C4-2B (cell line): Measurements from ENCODE around the gene FRAS1.
"Not testable (repeated sequence)": the region's sequence is repeated elsewhere in the genome, so short reads cannot be mapped to it uniquely, and the experiment has no call there.

Experiments used
- H3K27ac ChIP-seq: fragments of 450-650 bp; 2 replicates; pipeline ENCODE4 v1.5.1; 2017
- ZFX ChIP-seq: fragments of 450-650 bp; IDR thresholded peaks from 2 replicates; pipeline ENCODE4 v1.6.1; 2017
- TF ChIP-seq, protein P1 (sequence below): fragments of 450-650 bp; conservative IDR thresholded peaks from 2 replicates; pipeline ENCODE4 v1.5.1; 2017; ENCODE audit warnings: mild to moderate bottlenecking

Gene FRAS1

GRCh38 chr4:78244705-78245485 lies 187.8 kb downstream of the FRAS1 start:
- TF ChIP-seq, protein P1, sequence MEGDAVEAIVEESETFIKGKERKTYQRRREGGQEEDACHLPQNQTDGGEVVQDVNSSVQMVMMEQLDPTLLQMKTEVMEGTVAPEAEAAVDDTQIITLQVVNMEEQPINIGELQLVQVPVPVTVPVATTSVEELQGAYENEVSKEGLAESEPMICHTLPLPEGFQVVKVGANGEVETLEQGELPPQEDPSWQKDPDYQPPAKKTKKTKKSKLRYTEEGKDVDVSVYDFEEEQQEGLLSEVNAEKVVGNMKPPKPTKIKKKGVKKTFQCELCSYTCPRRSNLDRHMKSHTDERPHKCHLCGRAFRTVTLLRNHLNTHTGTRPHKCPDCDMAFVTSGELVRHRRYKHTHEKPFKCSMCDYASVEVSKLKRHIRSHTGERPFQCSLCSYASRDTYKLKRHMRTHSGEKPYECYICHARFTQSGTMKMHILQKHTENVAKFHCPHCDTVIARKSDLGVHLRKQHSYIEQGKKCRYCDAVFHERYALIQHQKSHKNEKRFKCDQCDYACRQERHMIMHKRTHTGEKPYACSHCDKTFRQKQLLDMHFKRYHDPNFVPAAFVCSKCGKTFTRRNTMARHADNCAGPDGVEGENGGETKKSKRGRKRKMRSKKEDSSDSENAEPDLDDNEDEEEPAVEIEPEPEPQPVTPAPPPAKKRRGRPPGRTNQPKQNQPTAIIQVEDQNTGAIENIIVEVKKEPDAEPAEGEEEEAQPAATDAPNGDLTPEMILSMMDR, result no peak
- no peak for TF ChIP-seq ZFX
- no peak overlapping the region for H3K27ac ChIP-seq

DNA sequence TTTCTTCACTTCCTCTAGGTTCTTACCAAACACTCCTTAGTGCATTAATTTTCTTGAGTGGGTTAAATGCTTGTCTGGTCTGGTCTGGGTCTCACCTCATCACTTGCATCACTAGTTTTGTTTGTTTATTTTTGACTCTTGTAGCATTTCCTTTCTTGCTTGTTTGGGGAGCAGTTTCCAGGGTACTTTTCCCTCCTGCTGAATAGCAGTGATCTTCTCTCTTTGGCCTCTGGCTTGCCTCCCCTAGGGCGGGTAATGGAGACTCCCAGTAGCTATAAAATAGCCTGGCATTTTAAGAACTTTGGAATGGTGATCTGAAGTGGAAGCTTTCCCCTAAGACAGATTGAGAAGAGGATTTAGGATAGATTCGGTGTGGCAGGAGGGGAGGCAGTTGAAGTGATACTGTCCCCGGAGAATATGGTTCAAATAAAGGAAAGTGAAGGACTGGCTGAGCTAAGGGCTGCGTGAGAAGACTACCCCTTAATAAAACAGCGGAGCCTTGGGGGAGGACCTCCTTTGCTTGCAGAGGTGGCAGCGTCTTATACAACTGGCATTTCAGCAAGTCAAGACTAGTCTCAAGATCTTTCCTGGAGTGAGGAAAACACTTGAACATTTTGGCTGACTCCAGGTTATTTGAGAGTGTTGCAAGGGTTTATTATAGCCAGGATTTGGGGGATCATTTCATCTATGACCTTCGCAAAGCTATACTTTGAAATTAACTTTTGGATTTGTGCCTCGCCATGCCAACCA lies 190.6 kb downstream of the FRAS1 start:
- H3K27ac ChIP-seq, result no peak overlapping the region
- TF ChIP-seq, protein P1, result no peak
- TF ChIP-seq ZFX, result no peak

DNA sequence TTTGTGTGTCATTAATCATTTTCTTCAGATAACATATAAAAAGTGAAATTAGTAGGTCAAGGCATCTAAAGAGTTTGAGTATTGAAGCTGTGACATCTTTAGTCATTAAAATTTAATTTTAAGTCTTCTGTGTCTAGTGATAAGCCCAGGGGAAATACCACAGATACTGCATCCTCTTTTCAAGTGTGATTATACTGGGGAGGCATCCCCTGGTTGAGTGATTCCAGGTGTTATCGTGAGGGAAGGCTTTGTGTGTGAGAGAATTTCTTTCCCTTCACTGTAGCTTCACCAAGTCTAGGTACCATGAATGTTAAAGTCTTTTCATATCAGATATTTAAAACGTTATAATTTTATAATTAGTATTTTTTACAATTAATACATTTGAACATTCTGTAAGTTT lies 193.4 kb downstream of the FRAS1 start:
- TF ChIP-seq, protein P1, result no peak
- no peak for TF ChIP-seq ZFX
- H3K27ac ChIP-seq, result no peak overlapping the region

DNA sequence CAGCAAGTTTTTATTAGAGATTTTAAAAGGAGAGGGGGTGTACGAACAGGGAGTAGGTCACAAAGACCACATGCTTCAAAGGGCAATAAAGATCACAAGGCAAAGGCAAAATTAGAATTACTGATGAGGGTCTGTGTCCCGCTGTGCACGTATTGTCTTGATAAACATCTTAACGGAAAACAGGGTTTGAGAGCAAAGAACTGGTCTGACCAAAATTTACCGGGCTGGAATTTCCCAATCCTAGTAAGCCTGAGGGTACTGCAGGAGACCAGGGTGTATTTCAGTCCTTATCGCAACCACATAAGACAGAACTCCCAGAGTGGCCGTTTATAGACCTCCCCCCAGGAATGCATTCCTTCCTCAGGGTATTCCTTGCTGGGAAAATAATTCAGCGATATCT lies 195.7 kb downstream of the FRAS1 start:
- not testable (repeated sequence) for H3K27ac ChIP-seq

GRCh38 chr4:78254893-78255292 lies 197.8 kb downstream of the FRAS1 start:
- TF ChIP-seq, protein P1, result no peak
- TF ChIP-seq ZFX, result no peak
- H3K27ac ChIP-seq, result no peak overlapping the region

GRCh38 chr4:78265006-78265405 lies 207.9 kb downstream of the FRAS1 start:
- no peak overlapping the region for H3K27ac ChIP-seq
- TF ChIP-seq, protein P1, result no peak
- no peak for TF ChIP-seq ZFX

DNA sequence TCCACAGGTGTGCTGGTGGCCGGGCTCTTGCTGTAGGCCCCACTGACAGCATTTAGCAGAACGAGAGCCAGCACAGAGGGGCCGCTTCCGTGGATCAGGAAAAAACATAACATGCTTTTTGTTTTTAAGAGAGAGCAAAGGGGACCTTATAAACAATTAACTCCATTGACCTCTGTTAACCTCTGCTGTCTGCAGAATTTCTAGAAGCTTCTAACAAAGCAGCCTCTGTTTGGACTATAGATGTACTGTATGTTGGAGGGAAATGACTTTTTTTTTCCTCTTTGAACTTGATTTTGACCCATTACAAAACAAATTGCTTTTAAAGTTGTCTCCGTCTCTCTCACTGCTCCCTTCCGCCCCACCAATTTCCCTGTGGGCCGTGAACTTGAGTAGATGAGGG lies 210.7 kb downstream of the FRAS1 start:
- TF ChIP-seq, protein P1, result no peak
- no peak for TF ChIP-seq ZFX
- no peak overlapping the region for H3K27ac ChIP-seq

- TF ChIP-seq, protein P1, result no peak
- no peak for TF ChIP-seq ZFX
- H3K27ac ChIP-seq, result no peak overlapping the region
These were observed 211.5 kb downstream of the FRAS1 start for GRCh38 chr4:78268597-78268996.

GRCh38 chr4:78275450-78275849 lies 218.3 kb downstream of the FRAS1 start:
- H3K27ac ChIP-seq, result not testable (repeated sequence)
